Measurements from ENCODE around the gene ERC2. TPM values are rescaled to one million over a fixed set of nuclear protein-coding genes. Genes with fewer than 3 reads are reported as not detected.

The ERC2 gene
- total and polyA plus RNA-seq, 2 donors (not counting 3 experiments of a cell fraction or from before 2014, with no cell fraction given), result 5.6 to 15.5 TPM

GRCh38 chr3:55782807-55783206 lies 685.5 kb downstream of the ERC2 start:
- DNase-seq (ENCODE audit: low read depth, low spot score) (no peak), FAIRE-seq (no peak)
- CTCF ChIA-PET, result no interaction called here
- H4K20me1 ChIP-seq (replicated peaks; ENCODE audit: control insufficient read depth, extremely low read depth, insufficient read depth, low read length), result no peaks in the 10 kb centered on the region
- H2AFZ ChIP-seq (ENCODE audit: low read depth, low read length), result no peak overlapping the region
- H3K27me3 ChIP-seq (ENCODE audit: control insufficient read depth in 2 of 2, insufficient read depth in 2 of 2, low read length in 2 of 2), result no peaks in the 10 kb centered on the region
- no peak for TF ChIP-seq POLR2A (IDR thresholded peaks at IDR 0.05; ENCODE audit: low read depth, low read length)
- intact Hi-C loops (cut with micrococcal nuclease), result no loop called here
- H3K4me3 ChIP-seq (replicated peaks in 1 of 3; ENCODE audit: insufficient read depth in 1 of 3, low read depth in 1 of 3, low read length in 3 of 3), result no peak overlapping the region
- POLR2A ChIA-PET, result no interaction called here
- H3K36me3 ChIP-seq (ENCODE audit: control insufficient read depth in 2 of 2, extremely low read depth in 1 of 2, insufficient read depth in 2 of 2, low read length in 2 of 2), result no peaks in the 10 kb centered on the region
- H3K27ac ChIP-seq (ENCODE audit: insufficient read depth, low read depth, low read length), result no peak overlapping the region
- no peaks in the 10 kb centered on the region for H3K9me1 ChIP-seq (replicated peaks; ENCODE audit: control insufficient read depth, extremely low read depth, insufficient read depth, low read length)
- no peaks in the 10 kb centered on the region for H3K79me2 ChIP-seq (ENCODE audit: control insufficient read depth, insufficient read depth, low read length)
- H3K4me2 ChIP-seq (ENCODE audit: insufficient read depth, low read length), result no peak overlapping the region
- no TSS peak for BruUV-seq (replicated peaks)
- no peaks in the 10 kb centered on the region for H3K9me3 ChIP-seq (replicated peaks; ENCODE audit: control insufficient read depth, insufficient read depth, low read length)
- H3K4me1 ChIP-seq (ENCODE audit: control insufficient read depth, extremely low read depth, insufficient read depth, low read length), result no peaks in the 10 kb centered on the region
- no peak overlapping the region for H3K9ac ChIP-seq (replicated peaks; ENCODE audit: extremely low read depth, insufficient read depth, low read length)
- dilution Hi-C loops (cut with MboI; ENCODE audit: extremely low pct_ligation_motif_present, low sequenced_read_pairs), result no loop called here

- Histone ChIP-seq H3K4me2 (ENCODE audit: insufficient read depth, low read length) (no peak overlapping the region), H3K27ac (ENCODE audit: insufficient read depth, low read depth, low read length) (no peak overlapping the region), H3K27me3 (ENCODE audit: control insufficient read depth in 2 of 2, insufficient read depth in 2 of 2, low read length in 2 of 2) (no peaks in the 10 kb centered on the region), H3K9me3 (replicated peaks; ENCODE audit: control insufficient read depth, insufficient read depth, low read length) (no peaks in the 10 kb centered on the region), H4K20me1 (replicated peaks; ENCODE audit: control insufficient read depth, extremely low read depth, insufficient read depth, low read length) (no peaks in the 10 kb centered on the region), H3K9me1 (replicated peaks; ENCODE audit: control insufficient read depth, extremely low read depth, insufficient read depth, low read length) (no peaks in the 10 kb centered on the region), H3K79me2 (ENCODE audit: control insufficient read depth, insufficient read depth, low read length) (no peaks in the 10 kb centered on the region), H3K36me3 (ENCODE audit: control insufficient read depth in 2 of 2, extremely low read depth in 1 of 2, insufficient read depth in 2 of 2, low read length in 2 of 2) (no peaks in the 10 kb centered on the region), H3K4me3 (replicated peaks in 1 of 3; ENCODE audit: insufficient read depth in 1 of 3, low read depth in 1 of 3, low read length in 3 of 3) (no peak overlapping the region), H3K4me1 (ENCODE audit: control insufficient read depth, extremely low read depth, insufficient read depth, low read length) (no peaks in the 10 kb centered on the region), H3K9ac (replicated peaks; ENCODE audit: extremely low read depth, insufficient read depth, low read length) (no peak overlapping the region), H2AFZ (ENCODE audit: low read depth, low read length) (no peak overlapping the region)
- TF ChIP-seq MYC (IDR thresholded peaks at IDR 0.05; ENCODE audit: low read depth, low read length) (no peak), GATA2 (IDR thresholded peaks at IDR 0.05; ENCODE audit: insufficient read depth, insufficient read length, low read depth, low read length) (no peak)
- no TSS peak for BruUV-seq (replicated peaks)
- dilution Hi-C loops (cut with MboI; ENCODE audit: extremely low pct_ligation_motif_present, low sequenced_read_pairs) (no loop called here), intact Hi-C loops (cut with micrococcal nuclease) (no loop called here)
- no peak for DNase-seq (ENCODE audit: low read depth, low spot score)
- CTCF ChIA-PET, result no interaction called here
- FAIRE-seq, result no peak
- POLR2A ChIA-PET, result no interaction called here
Observed at GRCh38 chr3:55782351-55782750, 685.9 kb downstream of the ERC2 start.
